Neural progenitor cell (in vitro differentiated cells): ENCODE results near the gene RMDN2.

Experiments
- CTCF ChIP-seq: fragments of 200-600 bp; sonication (generic); IDR thresholded peaks from 2 replicates; pipeline ENCODE4 v1.5.1; 2017; ENCODE audit warnings: antibody characterized with exemption, mild to moderate bottlenecking
- EZH2 ChIP-seq: fragments of 200-600 bp; sonication (generic); IDR thresholded peaks from 2 replicates; pipeline ENCODE4 v1.6.1; 2017; ENCODE audit warnings: antibody characterized with exemption, mild to moderate bottlenecking, moderate library complexity
- EZH2phosphoT487 ChIP-seq: fragments of 200-600 bp; sonication (generic); IDR thresholded peaks from 2 replicates; pipeline ENCODE4 v1.6.1; 2017; ENCODE audit warnings: antibody characterized with exemption

GRCh38 chr2:37880551-37880950 lies 44.5 kb upstream of the RMDN2 start:
- TF ChIP-seq CTCF: no peak
- TF ChIP-seq EZH2: no peak
- no peak for TF ChIP-seq EZH2phosphoT487
